ENCODE measurements around the gene PTRH1.

DNA sequence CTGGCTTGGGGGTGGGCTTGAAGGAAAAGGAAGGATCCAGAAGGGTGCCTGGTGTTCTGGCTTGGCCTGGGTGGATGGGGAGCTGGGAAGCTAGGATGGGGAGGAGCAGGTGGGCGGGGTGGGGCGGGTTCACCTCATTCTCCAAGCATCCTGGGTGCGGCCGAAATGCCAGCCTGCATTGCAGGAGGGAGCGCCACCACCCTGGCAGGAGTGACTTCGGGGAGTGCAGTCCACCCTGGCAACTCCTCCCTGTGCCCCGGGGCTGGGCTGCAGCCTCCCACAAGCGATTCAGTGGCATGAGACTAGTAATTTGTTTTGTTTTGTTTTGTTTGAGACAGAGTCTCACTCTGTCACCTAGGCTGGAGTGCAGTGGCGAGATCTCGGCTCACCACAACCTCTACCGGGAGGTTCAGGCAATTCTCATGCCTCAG, 5.9 kb upstream of the PTRH1 start:
- TF ChIP-seq, protein P1, sequence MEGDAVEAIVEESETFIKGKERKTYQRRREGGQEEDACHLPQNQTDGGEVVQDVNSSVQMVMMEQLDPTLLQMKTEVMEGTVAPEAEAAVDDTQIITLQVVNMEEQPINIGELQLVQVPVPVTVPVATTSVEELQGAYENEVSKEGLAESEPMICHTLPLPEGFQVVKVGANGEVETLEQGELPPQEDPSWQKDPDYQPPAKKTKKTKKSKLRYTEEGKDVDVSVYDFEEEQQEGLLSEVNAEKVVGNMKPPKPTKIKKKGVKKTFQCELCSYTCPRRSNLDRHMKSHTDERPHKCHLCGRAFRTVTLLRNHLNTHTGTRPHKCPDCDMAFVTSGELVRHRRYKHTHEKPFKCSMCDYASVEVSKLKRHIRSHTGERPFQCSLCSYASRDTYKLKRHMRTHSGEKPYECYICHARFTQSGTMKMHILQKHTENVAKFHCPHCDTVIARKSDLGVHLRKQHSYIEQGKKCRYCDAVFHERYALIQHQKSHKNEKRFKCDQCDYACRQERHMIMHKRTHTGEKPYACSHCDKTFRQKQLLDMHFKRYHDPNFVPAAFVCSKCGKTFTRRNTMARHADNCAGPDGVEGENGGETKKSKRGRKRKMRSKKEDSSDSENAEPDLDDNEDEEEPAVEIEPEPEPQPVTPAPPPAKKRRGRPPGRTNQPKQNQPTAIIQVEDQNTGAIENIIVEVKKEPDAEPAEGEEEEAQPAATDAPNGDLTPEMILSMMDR (IDR thresholded peaks at IDR 0.05; ENCODE audit: low read depth, low read length, poor library complexity, severe bottlenecking): no peak
- no peak for TF ChIP-seq EZH2phosphoT487 (IDR thresholded peaks at IDR 0.05; ENCODE audit: borderline replicate concordance, low read length)

Measured in DOHH2 (cell line).